AG04449 (cell line): Measurements from ENCODE around the gene IL11RA.

Experiments
- CTCF ChIA-PET: fragments of 350-600 bp; formaldehyde crosslinking; extraction: SDS; loops from one replicate; lab custom pipeline; 2021; ENCODE audit warnings: antibody characterized with exemption; lab: Yijun Ruan, JAX
- POLR2A ChIA-PET: fragments of 400-600, 350-600 bp; formaldehyde crosslinking; extraction: SDS; loops from one replicate; lab custom pipeline; 2020; ENCODE audit warnings: antibody characterized with exemption, inconsistent platforms; lab: Yijun Ruan, JAX
- DNase-seq: peaks from one replicate; pipeline ENCODE4 v3.0.0-alpha.2; 2010; ENCODE audit warnings: low read depth, low spot score
- H3K4me3 ChIP-seq: 2 replicates; pipeline ENCODE4 v1.5.1; 2011; ENCODE audit warnings: low read depth, mild to moderate bottlenecking, control low read depth, low read length
- TF ChIP-seq, protein P1 (sequence below): IDR thresholded peaks from one replicate; pipeline ENCODE4 v1.5.1; 2011; ENCODE audit warnings: mild to moderate bottlenecking, moderate library complexity, low read length, control low read depth, inconsistent platforms; ENCODE audit not compliant: insufficient read depth; ENCODE audit errors: missing control alignments

Gene IL11RA

GRCh38 chr9:34688329-34689115 is 36.5 kb downstream of the IL11RA start:
- ChIA-PET CTCF (interaction anchor here (10.0 kb wide), 1 partner anchor 12 kb away, joined by 163 read pairs; no protein-coding TSS in a partner anchor), POLR2A (no interaction called here)
- DNase-seq, result no peak
- TF ChIP-seq, protein P1, sequence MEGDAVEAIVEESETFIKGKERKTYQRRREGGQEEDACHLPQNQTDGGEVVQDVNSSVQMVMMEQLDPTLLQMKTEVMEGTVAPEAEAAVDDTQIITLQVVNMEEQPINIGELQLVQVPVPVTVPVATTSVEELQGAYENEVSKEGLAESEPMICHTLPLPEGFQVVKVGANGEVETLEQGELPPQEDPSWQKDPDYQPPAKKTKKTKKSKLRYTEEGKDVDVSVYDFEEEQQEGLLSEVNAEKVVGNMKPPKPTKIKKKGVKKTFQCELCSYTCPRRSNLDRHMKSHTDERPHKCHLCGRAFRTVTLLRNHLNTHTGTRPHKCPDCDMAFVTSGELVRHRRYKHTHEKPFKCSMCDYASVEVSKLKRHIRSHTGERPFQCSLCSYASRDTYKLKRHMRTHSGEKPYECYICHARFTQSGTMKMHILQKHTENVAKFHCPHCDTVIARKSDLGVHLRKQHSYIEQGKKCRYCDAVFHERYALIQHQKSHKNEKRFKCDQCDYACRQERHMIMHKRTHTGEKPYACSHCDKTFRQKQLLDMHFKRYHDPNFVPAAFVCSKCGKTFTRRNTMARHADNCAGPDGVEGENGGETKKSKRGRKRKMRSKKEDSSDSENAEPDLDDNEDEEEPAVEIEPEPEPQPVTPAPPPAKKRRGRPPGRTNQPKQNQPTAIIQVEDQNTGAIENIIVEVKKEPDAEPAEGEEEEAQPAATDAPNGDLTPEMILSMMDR, result no peak
- H3K4me3 ChIP-seq, result no peak overlapping the region

DNA sequence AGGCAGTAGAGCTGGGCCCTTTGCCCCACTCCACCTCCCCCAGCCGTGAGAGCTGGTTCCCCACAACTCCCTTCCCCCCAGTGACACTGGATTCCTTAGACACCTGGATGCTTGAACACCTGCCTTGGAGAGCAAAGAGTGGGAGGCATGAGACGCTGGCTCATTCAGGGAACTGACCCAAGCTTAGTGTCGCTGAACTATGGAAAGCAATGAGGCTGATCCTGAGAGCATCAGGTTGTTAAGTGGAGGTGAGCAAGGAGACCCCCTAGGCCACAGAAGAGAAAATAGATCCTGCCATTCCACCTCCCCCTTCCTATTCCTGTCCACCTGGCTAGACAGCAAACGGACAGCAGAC is 37.1 kb downstream of the IL11RA start:
- H3K4me3 ChIP-seq, result no peak overlapping the region
- TF ChIP-seq, protein P1, result no peak
- DNase-seq, result no peak
- ChIA-PET POLR2A (no interaction called here), CTCF (interaction anchor here (10.0 kb wide), 1 partner anchor 12 kb away, joined by 163 read pairs; no protein-coding TSS in a partner anchor)

- ChIA-PET POLR2A (no interaction called here), CTCF (interaction anchor here (1.6 to 10.0 kb wide), 2 partner anchors 11 to 14 kb away, joined by 4 to 163 read pairs; no protein-coding TSS in a partner anchor)
- no peak overlapping the region for H3K4me3 ChIP-seq
- no peak for DNase-seq
- TF ChIP-seq, protein P1, result no peak
These were observed 37.5 kb downstream of the IL11RA start for GRCh38 chr9:34689512-34689911.

DNA sequence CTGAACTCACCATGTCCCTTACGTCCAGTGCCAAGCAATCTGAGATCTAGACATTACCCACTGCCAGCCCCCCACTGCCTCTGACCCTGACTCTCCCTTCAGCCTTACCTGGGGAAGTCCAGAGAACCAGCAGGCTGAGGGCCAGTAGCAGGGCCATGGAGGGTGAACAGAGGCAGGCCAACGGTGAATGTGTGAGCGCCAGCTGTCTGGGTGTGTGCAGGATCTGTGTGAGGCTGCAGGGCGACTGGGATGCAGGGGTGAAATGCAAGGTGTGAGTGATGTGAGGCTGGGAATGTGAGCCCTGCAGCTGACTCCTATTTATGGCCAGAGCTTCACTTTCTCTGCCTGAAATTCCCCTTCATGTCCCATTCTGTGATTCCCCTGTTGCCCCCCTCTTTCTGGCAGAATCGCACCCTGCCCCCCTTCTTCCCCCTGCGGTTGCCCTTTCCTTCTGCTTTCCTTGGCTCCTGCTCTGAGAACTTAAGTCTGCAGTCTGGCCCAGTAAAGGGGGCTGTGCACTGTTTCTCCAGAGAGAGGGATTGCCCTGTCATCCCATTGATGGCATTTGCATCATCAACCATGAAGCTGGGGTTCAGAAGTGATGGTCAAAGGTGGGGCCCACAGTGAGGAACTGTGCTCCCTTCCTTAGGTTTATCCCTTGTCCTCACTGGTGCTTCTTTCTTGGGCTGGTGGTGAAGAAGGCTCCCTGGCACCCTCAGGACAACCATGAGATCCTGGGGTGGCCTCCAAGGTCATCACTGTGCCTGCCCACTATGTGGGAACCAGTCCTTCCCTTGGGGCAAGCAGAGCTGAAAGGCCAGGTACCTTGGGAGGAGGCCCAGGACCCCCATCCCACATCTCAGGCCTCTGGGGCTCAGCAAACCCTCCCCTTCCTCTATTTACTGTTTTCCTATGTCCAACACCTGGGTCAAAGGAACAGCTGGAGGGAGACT is 39.3 kb downstream of the IL11RA start, which contains the start of gene CCL19:
TSS of gene CCL19 (minus strand) at position 294 of the 953 bp plus-strand sequence. CDS start at position 157, 137 bp downstream.
- CTCF ChIA-PET, result interaction anchor here (1.1 to 10.0 kb wide), 4 partner anchors 9 to 27 kb away, joined by 3 to 163 read pairs (median 4); no protein-coding TSS in a partner anchor

GRCh38 chr9:34691936-34692315 is 39.9 kb downstream of the IL11RA start:
- DNase-seq, result no peak
- H3K4me3 ChIP-seq, result no peak overlapping the region
- ChIA-PET CTCF (interaction anchor here (1.2 to 10.0 kb wide), 2 partner anchors 9 to 16 kb away, joined by 3 to 163 read pairs; no protein-coding TSS in a partner anchor), POLR2A (no interaction called here)
- TF ChIP-seq, protein P1, result no peak

More for the DNA sequence above, 39.3 kb downstream of the IL11RA start, which contains the start of gene CCL19:
- TF ChIP-seq, protein P1, result no peak
- POLR2A ChIA-PET, result no interaction called here
- no peak for DNase-seq
- no peak within 1 kb of the TSS for H3K4me3 ChIP-seq
